GM18867 (cell line): ENCODE data around the gene KCNK10.

ENCODE experiments used
- ATAC-seq: cut with Tn5 transposase; IDR thresholded peaks from one replicate; pipeline ENCODE4 v1.9.1; 2021; ENCODE audit warnings: mild to moderate bottlenecking, moderate library complexity; ENCODE audit not compliant: unreplicated experiment

Gene KCNK10

GRCh38 chr14:88323086-88323522 is at the start of gene KCNK10:
TSS of gene KCNK10 (minus strand) at chr14:88323269. CDS start at chr14:88322798, 471 bp downstream.
- ATAC-seq: peak; percentile 21

- ATAC-seq: no peak
Measured at GRCh38 chr14:88369496-88369895, 46.4 kb upstream of the KCNK10 start.

GRCh38 chr14:88364710-88365413 is 41.8 kb upstream of the KCNK10 start:
- no peak for ATAC-seq

GRCh38 chr14:88363644-88364043 is 40.6 kb upstream of the KCNK10 start:
- ATAC-seq: no peak

- ATAC-seq: no peak
Measured at GRCh38 chr14:88359500-88359899, 36.4 kb upstream of the KCNK10 start.

GRCh38 chr14:88354358-88354757 is 31.3 kb upstream of the KCNK10 start:
- ATAC-seq: no peak

- ATAC-seq: no peak
Measured at GRCh38 chr14:88352698-88353097, 29.6 kb upstream of the KCNK10 start.

GRCh38 chr14:88351966-88352691 is 29.1 kb upstream of the KCNK10 start:
- no peak for ATAC-seq

GRCh38 chr14:88348546-88348945 is 25.5 kb upstream of the KCNK10 start:
- ATAC-seq: no peak

- ATAC-seq: no peak
Measured at GRCh38 chr14:88346048-88346639, 23.1 kb upstream of the KCNK10 start.

GRCh38 chr14:88342980-88343379 is 19.9 kb upstream of the KCNK10 start:
- ATAC-seq: no peak

- no peak for ATAC-seq
Measured at GRCh38 chr14:88340357-88340756, 17.3 kb upstream of the KCNK10 start.

- ATAC-seq: no peak
Measured at GRCh38 chr14:88333036-88333435, 10.0 kb upstream of the KCNK10 start.

- ATAC-seq: no peak
Measured at GRCh38 chr14:88327497-88327896, 4.4 kb upstream of the KCNK10 start.

GRCh38 chr14:88326352-88327103 is 3.5 kb upstream of the KCNK10 start:
- ATAC-seq: no peak

GRCh38 chr14:88325883-88326282 is 2.8 kb upstream of the KCNK10 start:
- ATAC-seq: no peak

GRCh38 chr14:88324930-88325329 is 1.9 kb upstream of the KCNK10 start:
- no peak for ATAC-seq

- no peak for ATAC-seq
Measured at GRCh38 chr14:88324491-88324890, 1.4 kb upstream of the KCNK10 start.

GRCh38 chr14:88323523-88324199 is 592 bp upstream of the KCNK10 start:
- ATAC-seq: peak; percentile 94

- ATAC-seq: no peak
Measured at GRCh38 chr14:88322504-88323085, 474 bp downstream of the KCNK10 start.
